Endothelial cell (in vitro differentiated cells): ENCODE results near the gene ANKRD28. TPM values are rescaled to one million over a fixed set of nuclear protein-coding genes. Genes with fewer than 3 reads are reported as not detected.
"Not testable (repeated sequence)": the region's sequence is repeated elsewhere in the genome, so short reads cannot be mapped to it uniquely, and the experiment has no call there.

ENCODE experiments used
- DNase-seq: peaks from one replicate; pipeline ENCODE4 v3.0.0; 2021; ENCODE audit warnings: low spot score
- H3K27ac Mint-ChIP-seq: one replicate; pipeline ENCODE4 v1.8.0; 2021; ENCODE audit warnings: mixed read lengths, inconsistent platforms; ENCODE audit not compliant: unreplicated experiment
- H3K27me3 Mint-ChIP-seq: one replicate; pipeline ENCODE4 v1.8.0; 2021; ENCODE audit warnings: mild to moderate bottlenecking, moderate library complexity, mixed read lengths, inconsistent platforms; ENCODE audit not compliant: unreplicated experiment
- H3K36me3 Mint-ChIP-seq: one replicate; pipeline ENCODE4 v1.8.0; 2021; ENCODE audit warnings: mild to moderate bottlenecking, low read depth, mixed read lengths, inconsistent platforms; ENCODE audit not compliant: unreplicated experiment
- H3K4me1 Mint-ChIP-seq: one replicate; pipeline ENCODE4 v1.8.0; 2021; ENCODE audit warnings: mild to moderate bottlenecking, mixed read lengths, inconsistent platforms; ENCODE audit not compliant: unreplicated experiment
- H3K4me3 Mint-ChIP-seq: one replicate; pipeline ENCODE4 v1.8.0; 2021; ENCODE audit warnings: mild to moderate bottlenecking, mixed read lengths, inconsistent platforms; ENCODE audit not compliant: unreplicated experiment
- H3K9me3 Mint-ChIP-seq: one replicate; pipeline ENCODE4 v1.8.0; 2021; ENCODE audit warnings: mixed read lengths, inconsistent platforms; ENCODE audit not compliant: unreplicated experiment
- CTCF ChIP-seq: fragments of 200-600 bp; sonication (generic); IDR thresholded peaks from one replicate; pipeline ENCODE4 v1.5.0; 2021; ENCODE audit warnings: antibody characterized with exemption; ENCODE audit not compliant: unreplicated experiment
- total RNA-seq: library from RNA; stranded (reverse); fragmentation: NEBNext Ultra II Directional; extraction: Animal tissue kit (Norgen Biotek cat#: 25700); gene quantifications from one replicate; pipeline ENCODE4 v1.2.1, GENCODE V29; 2021; ENCODE audit not compliant: unreplicated experiment

Gene ANKRD28
- total RNA-seq, 1 donor from 2014 or later, result 22.6 TPM

- Mint-ChIP-seq H3K9me3 (no peaks in the 10 kb centered on the region), H3K4me3 (no peak overlapping the region), H3K27ac (no peak overlapping the region), H3K36me3 (no peaks in the 10 kb centered on the region), H3K4me1 (no peaks in the 10 kb centered on the region), H3K27me3 (no peaks in the 10 kb centered on the region)
- DNase-seq, result no peak
- TF ChIP-seq CTCF, result no peak
Observed at GRCh38 chr3:15782429-15782828, 15.3 kb downstream of the ANKRD28 start.

GRCh38 chr3:15781637-15782402, 16.0 kb downstream of the ANKRD28 start:
- DNase-seq, result no peak
- Mint-ChIP-seq H3K27ac (no peak overlapping the region), H3K4me1 (no peaks in the 10 kb centered on the region), H3K27me3 (no peaks in the 10 kb centered on the region), H3K4me3 (no peak overlapping the region), H3K9me3 (no peaks in the 10 kb centered on the region), H3K36me3 (no peaks in the 10 kb centered on the region)
- TF ChIP-seq CTCF, result no peak

- DNase-seq, result no peak
- Mint-ChIP-seq H3K27me3 (no peaks in the 10 kb centered on the region), H3K9me3 (no peaks in the 10 kb centered on the region), H3K36me3 (no peaks in the 10 kb centered on the region), H3K27ac (no peak overlapping the region), H3K4me1 (no peaks in the 10 kb centered on the region), H3K4me3 (no peak overlapping the region)
- TF ChIP-seq CTCF, result no peak
Observed at GRCh38 chr3:15781131-15781530, 16.6 kb downstream of the ANKRD28 start.

- H3K36me3 Mint-ChIP-seq, result no peaks in the 10 kb centered on the region
- no peak overlapping the region for H3K27ac Mint-ChIP-seq
- H3K9me3 Mint-ChIP-seq, result no peaks in the 10 kb centered on the region
- TF ChIP-seq CTCF, result no peak
- H3K4me3 Mint-ChIP-seq, result no peak overlapping the region
- H3K27me3 Mint-ChIP-seq, result no peaks in the 10 kb centered on the region
- no peak for DNase-seq
- no peaks in the 10 kb centered on the region for H3K4me1 Mint-ChIP-seq
Observed at GRCh38 chr3:15779111-15779510, 18.7 kb downstream of the ANKRD28 start.

- TF ChIP-seq CTCF, result no peak
- Mint-ChIP-seq H3K9me3 (no peaks in the 10 kb centered on the region), H3K4me3 (no peak overlapping the region), H3K27me3 (no peaks in the 10 kb centered on the region), H3K4me1 (no peaks in the 10 kb centered on the region), H3K36me3 (no peaks in the 10 kb centered on the region), H3K27ac (no peak overlapping the region)
- no peak for DNase-seq
Observed at GRCh38 chr3:15778332-15778858, 19.4 kb downstream of the ANKRD28 start.

GRCh38 chr3:15774931-15775560, 22.7 kb downstream of the ANKRD28 start:
- H3K4me1 Mint-ChIP-seq, DNase-seq, H3K27me3 Mint-ChIP-seq, H3K36me3 Mint-ChIP-seq, H3K9me3 Mint-ChIP-seq, H3K4me3 Mint-ChIP-seq, H3K27ac Mint-ChIP-seq: not testable (repeated sequence)
